DMS53 treated with DMSO at 0.1 percent for 48 hours (cell line): Measurements from ENCODE around the gene DDX39B.
"Not testable (repeated sequence)": the region's sequence is repeated elsewhere in the genome, so short reads cannot be mapped to it uniquely, and the experiment has no call there.

Experiments used
- DNase-seq: peaks from one replicate; lab custom pipeline; 2025; ENCODE audit not compliant: unreplicated experiment; lab: John Stamatoyannopoulos, UW

The DDX39B gene

DNA sequence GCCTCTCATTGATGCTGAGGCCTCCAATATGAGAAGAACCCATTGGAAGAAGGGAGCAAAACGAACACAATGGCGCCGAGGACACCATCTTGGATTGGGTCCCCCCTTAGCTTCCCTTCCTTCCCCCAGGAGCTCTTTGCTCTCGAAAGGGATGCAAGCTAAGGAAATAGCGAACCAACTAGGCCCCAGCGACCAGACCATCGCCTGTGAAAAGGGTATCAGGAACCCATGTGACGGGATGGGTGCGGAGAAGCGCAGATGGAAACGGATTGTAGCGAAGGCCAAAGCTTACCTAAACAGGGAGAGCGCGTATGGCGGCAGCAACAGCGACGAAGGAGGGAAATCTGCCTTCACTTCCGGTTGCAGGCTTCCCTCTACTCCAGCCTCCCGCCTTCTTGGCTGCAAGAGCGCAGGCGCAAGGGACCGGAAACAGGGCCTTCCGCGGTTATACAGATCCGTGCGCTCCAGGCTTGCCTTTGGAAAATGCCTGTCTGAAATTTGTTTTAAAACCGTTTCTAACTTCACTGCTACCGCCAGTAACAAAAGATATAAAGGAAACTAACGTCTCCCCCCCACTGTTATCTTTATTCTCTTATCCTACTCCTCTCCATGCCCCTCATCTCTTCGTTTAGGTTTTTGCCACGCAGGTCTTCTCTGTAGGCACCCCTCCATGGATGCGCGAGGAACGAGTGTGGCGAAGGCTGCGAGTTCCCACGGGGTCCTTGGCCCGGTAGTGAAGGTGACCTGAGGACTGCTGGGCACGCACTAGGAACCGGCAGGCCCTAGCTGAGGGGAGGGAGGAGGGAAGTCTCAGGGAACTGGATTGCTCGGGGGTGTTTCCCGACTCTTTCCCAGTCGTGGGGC lies at the start of gene DDX39B:
DDX39B (minus strand) TSS at position 346 of the 864 bp plus-strand sequence. CDS start 1,471 bp downstream, outside the sequence.
- peak; percentile 96 for DNase-seq

DNA sequence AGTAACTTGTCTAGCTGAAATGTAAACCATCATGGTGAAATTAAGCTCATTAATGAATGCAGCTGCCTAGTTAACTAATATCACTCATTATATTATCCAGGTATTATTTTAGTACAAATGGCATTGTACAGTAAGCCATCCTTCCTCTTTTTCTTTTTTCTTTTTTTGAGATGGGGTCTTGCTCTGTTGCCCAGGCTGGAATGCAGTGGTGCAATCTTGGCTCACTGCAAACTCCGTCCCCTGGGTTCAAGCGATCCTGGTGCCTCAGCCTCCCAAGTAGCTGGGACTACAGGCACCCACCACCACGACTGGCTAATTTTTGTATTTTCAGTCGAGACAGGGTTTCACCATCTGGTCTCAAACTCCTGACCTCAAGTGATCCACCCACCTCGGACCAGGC lies 48.9 kb upstream of the DDX39B start:
- not testable (repeated sequence) for DNase-seq

GRCh38 chr6:31588871-31589650 lies 47.3 kb upstream of the DDX39B start:
- DNase-seq = no peak

DNA sequence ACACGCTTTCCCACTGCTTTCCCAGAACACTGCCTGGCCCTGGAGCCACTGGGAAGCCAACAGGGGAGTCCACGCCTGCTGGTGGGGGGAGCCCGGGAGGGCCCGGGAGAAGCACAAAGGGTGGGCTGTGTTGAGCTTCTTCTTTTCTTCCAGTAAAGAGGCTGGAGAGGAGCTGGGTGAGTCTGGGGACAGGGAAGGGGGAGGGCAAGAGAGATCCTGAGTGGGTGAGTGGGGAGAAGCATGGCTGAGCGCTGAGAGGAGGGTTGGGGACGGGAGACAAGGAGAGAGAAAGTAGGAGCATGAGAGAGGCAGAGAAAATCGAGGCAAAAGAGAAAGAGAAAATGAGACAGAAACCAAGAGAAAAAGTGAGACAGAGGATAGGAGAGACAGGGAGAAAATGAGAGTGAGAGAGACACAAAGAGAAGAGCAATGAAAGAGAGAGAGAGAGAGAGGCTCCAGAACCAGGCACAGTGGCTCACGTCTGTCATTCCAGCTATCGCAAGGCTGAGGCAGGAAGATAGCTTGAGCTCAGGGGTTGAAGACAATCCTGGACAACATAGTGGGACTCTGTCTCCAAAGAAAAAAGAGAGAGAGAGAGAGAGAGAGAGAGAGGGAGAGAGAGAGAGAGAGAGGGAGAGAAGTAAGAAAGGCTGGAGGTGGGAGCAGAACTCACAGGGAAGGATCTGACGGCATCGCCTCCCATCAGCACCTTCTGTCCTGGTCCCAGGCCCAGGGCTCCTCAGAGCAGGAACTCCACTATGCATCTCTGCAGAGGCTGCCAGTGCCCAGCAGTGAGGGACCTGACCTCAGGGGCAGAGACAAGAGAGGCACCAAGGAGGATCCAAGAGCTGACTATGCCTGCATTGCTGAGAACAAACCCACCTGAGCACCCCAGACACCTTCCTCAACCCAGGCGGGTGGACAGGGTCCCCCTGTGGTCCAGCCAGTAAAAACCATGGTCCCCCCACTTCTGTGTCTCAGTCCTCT lies 46.3 kb upstream of the DDX39B start:
- no peak for DNase-seq

- DNase-seq = no peak
Observed at GRCh38 chr6:31586599-31587281, 44.9 kb upstream of the DDX39B start.

DNA sequence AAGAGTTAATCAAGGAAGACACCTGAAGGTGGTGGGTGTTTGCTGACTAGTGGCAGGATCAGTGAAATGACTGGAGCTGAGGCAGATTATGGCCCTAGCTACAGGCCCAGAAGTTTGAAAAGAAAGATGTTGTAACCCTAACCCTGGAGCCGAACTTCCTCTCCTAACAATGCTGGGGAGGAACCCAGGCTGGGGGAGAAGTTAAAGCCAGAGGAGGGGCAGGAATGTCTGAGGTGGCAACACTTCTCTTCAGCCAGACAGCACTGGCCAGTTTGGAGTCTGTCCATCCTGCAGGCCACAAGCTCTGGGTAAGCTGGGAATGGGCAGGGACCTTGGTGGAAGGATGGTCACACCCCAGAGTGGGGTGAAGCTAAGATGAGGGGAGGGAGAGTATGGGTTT lies 44.2 kb upstream of the DDX39B start, which contains the start of gene LST1:
LST1 (plus strand) TSS at position 270 of the 400 bp plus-strand sequence. CDS start 1,023 bp downstream, outside the sequence.
- DNase-seq = no peak

GRCh38 chr6:31585491-31585890 lies 43.7 kb upstream of the DDX39B start:
- no peak for DNase-seq

- no peak for DNase-seq
Observed at GRCh38 chr6:31582230-31582643, 40.4 kb upstream of the DDX39B start, which contains the start of gene LTB. Gene LTB (minus strand): TSS chr6:31582424. CDS start chr6:31582417, 7 bp downstream.

- no peak for DNase-seq
Observed at GRCh38 chr6:31581434-31582229, 39.8 kb upstream of the DDX39B start.

GRCh38 chr6:31580807-31581433 lies 39.1 kb upstream of the DDX39B start:
- peak; percentile 62 for DNase-seq

DNA sequence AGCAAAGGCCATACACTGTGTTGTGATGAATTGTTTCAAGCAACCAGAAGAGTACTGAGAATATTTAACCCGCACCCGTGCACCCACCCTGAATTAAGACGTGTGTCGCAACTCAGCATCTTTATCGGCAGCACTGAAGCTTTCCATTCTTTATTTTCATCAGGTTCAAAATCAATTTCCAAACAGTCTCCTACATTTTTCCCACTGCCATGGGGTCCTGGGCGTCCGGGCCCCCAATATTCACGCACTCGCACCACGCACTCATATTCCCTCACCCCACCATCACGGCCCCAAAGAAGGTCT lies 38.6 kb upstream of the DDX39B start:
- no peak for DNase-seq

GRCh38 chr6:31579546-31580437 lies 38.0 kb upstream of the DDX39B start:
- DNase-seq = no peak

DNA sequence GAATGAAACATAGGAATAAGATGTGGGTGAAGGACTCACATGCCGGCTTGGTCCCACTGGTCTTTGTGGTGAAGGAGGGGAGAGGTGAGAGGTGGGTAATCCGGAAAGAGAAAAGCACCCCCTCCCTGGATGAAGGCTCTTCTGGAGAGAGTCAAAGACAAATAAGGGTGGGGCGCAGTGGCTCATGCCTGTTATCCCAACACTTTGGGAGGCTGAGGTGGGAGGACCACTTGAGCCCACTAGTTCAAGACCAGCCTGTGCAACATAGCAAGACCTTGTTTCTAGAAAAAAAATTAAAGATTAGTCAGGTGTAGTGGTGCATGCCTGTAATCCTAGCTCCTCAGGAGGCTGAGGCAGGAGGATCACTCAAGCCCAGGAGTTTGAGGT lies 37.3 kb upstream of the DDX39B start:
- DNase-seq = no peak

GRCh38 chr6:31578184-31579118 lies 36.6 kb upstream of the DDX39B start:
- no peak for DNase-seq

- DNase-seq = no peak
Observed at GRCh38 chr6:31577579-31577966, 35.8 kb upstream of the DDX39B start.

DNA sequence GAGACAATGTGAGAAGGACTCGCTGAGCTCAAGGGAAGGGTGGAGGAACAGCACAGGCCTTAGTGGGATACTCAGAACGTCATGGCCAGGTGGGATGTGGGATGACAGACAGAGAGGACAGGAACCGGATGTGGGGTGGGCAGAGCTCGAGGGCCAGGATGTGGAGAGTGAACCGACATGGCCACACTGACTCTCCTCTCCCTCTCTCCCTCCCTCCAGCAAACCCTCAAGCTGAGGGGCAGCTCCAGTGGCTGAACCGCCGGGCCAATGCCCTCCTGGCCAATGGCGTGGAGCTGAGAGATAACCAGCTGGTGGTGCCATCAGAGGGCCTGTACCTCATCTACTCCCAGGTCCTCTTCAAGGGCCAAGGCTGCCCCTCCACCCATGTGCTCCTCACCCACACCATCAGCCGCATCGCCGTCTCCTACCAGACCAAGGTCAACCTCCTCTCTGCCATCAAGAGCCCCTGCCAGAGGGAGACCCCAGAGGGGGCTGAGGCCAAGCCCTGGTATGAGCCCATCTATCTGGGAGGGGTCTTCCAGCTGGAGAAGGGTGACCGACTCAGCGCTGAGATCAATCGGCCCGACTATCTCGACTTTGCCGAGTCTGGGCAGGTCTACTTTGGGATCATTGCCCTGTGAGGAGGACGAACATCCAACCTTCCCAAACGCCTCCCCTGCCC lies 35.2 kb upstream of the DDX39B start:
- no peak for DNase-seq
